Fibroblast of lung (primary cell): ENCODE results near the gene TMEM94.

Experiments
- EZH2 ChIP-seq: IDR thresholded peaks from 2 replicates; pipeline ENCODE4 v1.5.1; 2012; ENCODE audit warnings: low read length, control low read depth, mild to moderate bottlenecking; ENCODE audit errors: missing control alignments
- TF ChIP-seq, protein P1 (sequence below), 2 donors: IDR thresholded peaks in 1 of 2; conservative IDR thresholded peaks in 1 of 2; 1 replicate in 1 of 2; 2 replicates in 1 of 2; pipeline ENCODE4 v1.5.1; 2011 to 2012; ENCODE audit warnings: low read length in 2 of 2, control low read depth in 1 of 2, inconsistent platforms in 1 of 2, low read depth in 1 of 2, mild to moderate bottlenecking in 1 of 2

GRCh38 chr17:75515496-75516254, 59.2 kb downstream of the TMEM94 start, which contains the start of gene CASKIN2:
- TF ChIP-seq, protein P1, sequence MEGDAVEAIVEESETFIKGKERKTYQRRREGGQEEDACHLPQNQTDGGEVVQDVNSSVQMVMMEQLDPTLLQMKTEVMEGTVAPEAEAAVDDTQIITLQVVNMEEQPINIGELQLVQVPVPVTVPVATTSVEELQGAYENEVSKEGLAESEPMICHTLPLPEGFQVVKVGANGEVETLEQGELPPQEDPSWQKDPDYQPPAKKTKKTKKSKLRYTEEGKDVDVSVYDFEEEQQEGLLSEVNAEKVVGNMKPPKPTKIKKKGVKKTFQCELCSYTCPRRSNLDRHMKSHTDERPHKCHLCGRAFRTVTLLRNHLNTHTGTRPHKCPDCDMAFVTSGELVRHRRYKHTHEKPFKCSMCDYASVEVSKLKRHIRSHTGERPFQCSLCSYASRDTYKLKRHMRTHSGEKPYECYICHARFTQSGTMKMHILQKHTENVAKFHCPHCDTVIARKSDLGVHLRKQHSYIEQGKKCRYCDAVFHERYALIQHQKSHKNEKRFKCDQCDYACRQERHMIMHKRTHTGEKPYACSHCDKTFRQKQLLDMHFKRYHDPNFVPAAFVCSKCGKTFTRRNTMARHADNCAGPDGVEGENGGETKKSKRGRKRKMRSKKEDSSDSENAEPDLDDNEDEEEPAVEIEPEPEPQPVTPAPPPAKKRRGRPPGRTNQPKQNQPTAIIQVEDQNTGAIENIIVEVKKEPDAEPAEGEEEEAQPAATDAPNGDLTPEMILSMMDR (conservative IDR thresholded peaks at IDR 0.05 in 1 of 2, IDR thresholded peaks at IDR 0.05 in 1 of 2; ENCODE audit: low read depth in 1 of 2, low read length in 2 of 2): peak; percentile 71 to 93
- TF ChIP-seq EZH2: no peak
